Measurements from ENCODE around the gene NFATC1.

- TF ChIP-seq CTCF (IDR thresholded peaks at IDR 0.05; ENCODE audit: low read depth, low read length) (no peak), EZH2phosphoT487 (IDR thresholded peaks at IDR 0.05; ENCODE audit: low read depth) (no peak)
These were observed 51.2 kb downstream of the NFATC1 start for GRCh38 chr18:79446931-79447330.

Data from OCI-LY3 (cell line).